ENCODE measurements around the gene CSF3R. TPM values are rescaled to one million over a fixed set of nuclear protein-coding genes. Genes with fewer than 3 reads are reported as not detected.

The CSF3R gene
- total RNA-seq, 1 experiment from 2014 or later, result not detected

- H3K27ac Mint-ChIP-seq, result no peak overlapping the region
- Histone ChIP-seq H2BK5ac (ENCODE audit: insufficient read length, low read length) (no peak overlapping the region), H3K18ac (ENCODE audit: insufficient read length, low read depth, low read length) (no peak overlapping the region), H3K4me1 (ENCODE audit: insufficient read depth, low read length) (no peaks in the 10 kb centered on the region), H3K9me3 (ENCODE audit: control insufficient read depth, low read depth, low read length) (no peaks in the 10 kb centered on the region), H3K9ac (ENCODE audit: extremely low read depth, insufficient read length, low read length) (no peak overlapping the region), H3K14ac (ENCODE audit: insufficient read depth, low read length) (no peak overlapping the region), H3K27me3 (ENCODE audit: insufficient read depth, low read length) (no peaks in the 10 kb centered on the region), H2AFZ (ENCODE audit: low read length) (no peak overlapping the region), H4K8ac (replicated peaks; ENCODE audit: insufficient read length, low read depth, low read length) (no peak overlapping the region), H3K79me2 (ENCODE audit: insufficient read depth, low read length) (no peaks in the 10 kb centered on the region), H4K91ac (ENCODE audit: insufficient read length, low read depth, low read length) (no peak overlapping the region), H3K4ac (ENCODE audit: low read depth, low read length) (no peak overlapping the region), H3K27ac (ENCODE audit: insufficient read length, low read depth, low read length) (no peak overlapping the region), H3K4me2 (ENCODE audit: insufficient read depth, insufficient read length, low read length) (no peak overlapping the region), H3K56ac (ENCODE audit: insufficient read length, low read depth, low read length) (no peak overlapping the region), H2BK12ac (ENCODE audit: insufficient read length, low read depth, low read length) (no peak overlapping the region), H3K79me1 (ENCODE audit: insufficient read depth, low read depth, low read length, poor library complexity, severe bottlenecking) (no peaks in the 10 kb centered on the region), H2BK15ac (ENCODE audit: low read depth, low read length) (no peak overlapping the region), H3K23ac (ENCODE audit: insufficient read length, low read depth, low read length) (no peak overlapping the region), H3K23me2 (ENCODE audit: insufficient read length, low read depth, low read length, poor library complexity, severe bottlenecking) (no peaks in the 10 kb centered on the region), H4K5ac (ENCODE audit: insufficient read length, low read depth, low read length) (no peak overlapping the region), H2BK20ac (ENCODE audit: low read depth, low read length, poor library complexity, severe bottlenecking) (no peak overlapping the region), H2BK120ac (ENCODE audit: low read depth, low read length, poor library complexity, severe bottlenecking) (no peak overlapping the region), H4K20me1 (ENCODE audit: control insufficient read depth, insufficient read depth, insufficient read length) (no peaks in the 10 kb centered on the region), H2AK5ac (ENCODE audit: insufficient read length, low read length) (no peak overlapping the region), H3T11ph (ENCODE audit: low read length) (no peak overlapping the region)
- no peaks in the 10 kb centered on the region for H3K36me3 Mint-ChIP-seq (ENCODE audit: insufficient read depth in 1 of 3, low read depth in 3 of 3)
- WGBS (ENCODE audit: extremely low coverage, insufficient read length, low lambda C conversion rate), result no CpG with 5 or more reads among the region's 1 CpG
- H3K4me3 Mint-ChIP-seq, result no peak overlapping the region
- TF ChIP-seq CTCF (conservative IDR thresholded peaks at IDR 0.05), result no peak
- H3K9me3 Mint-ChIP-seq, result no peaks in the 10 kb centered on the region
- H3K27me3 Mint-ChIP-seq (ENCODE audit: low read depth), result peaks cover 14% of the 10 kb centered on the region
- no peak for DNase-seq
- peaks cover 7 to 11% of the 10 kb centered on the region in 2 experiments for H3K4me1 Mint-ChIP-seq
Observed at GRCh38 chr1:36503733-36504132, 21.0 kb upstream of the CSF3R start.

Data from H9 (cell line).